K562 (cell line): ENCODE results near the gene LCE3A. TPM values are rescaled to one million over a fixed set of nuclear protein-coding genes. Genes with fewer than 3 reads are reported as not detected.

Source experiments
- AFF1 ChIP-seq, 2 experiments: fragments of 450-650 bp; IDR thresholded peaks; 2 replicates each; pipeline ENCODE4 v1.6.1; 2018; ENCODE audit warnings: mild to moderate bottlenecking in 2 of 2, low read depth in 1 of 2; ENCODE audit not compliant: partially characterized antibody in 2 of 2
- CREBBP ChIP-seq: IDR thresholded peaks from one replicate; pipeline ENCODE4 v1.6.1; 2012; ENCODE audit warnings: low read depth, mild to moderate bottlenecking, control low read depth, inconsistent platforms, low read length
- FOXK1 ChIP-seq: sonication (generic); formaldehyde crosslinking; IDR thresholded peaks from 2 replicates; pipeline ENCODE4 v1.8.0; 2022; ENCODE audit warnings: missing genetic modification reagents, mild to moderate bottlenecking, borderline replicate concordance
- HLTF ChIP-seq: fragments of 450-650 bp; IDR thresholded peaks from 2 replicates; pipeline ENCODE4 v1.6.1; 2016
- KLF13 ChIP-seq: fragments of 450-650 bp; IDR thresholded peaks from 2 replicates; pipeline ENCODE4 v1.6.1; 2016; ENCODE audit warnings: missing genetic modification characterization, low read depth, mild to moderate bottlenecking, missing compliant biosample characterization, moderate library complexity, borderline replicate concordance
- MCM3 ChIP-seq: fragments of 450-650 bp; IDR thresholded peaks from 2 replicates; pipeline ENCODE4 v1.6.1; 2016
- PTBP1 ChIP-seq: fragments of 200-400 bp; formaldehyde crosslinking; IDR thresholded peaks from 2 replicates; pipeline ENCODE4 v1.6.1; 2017; ENCODE audit warnings: low read depth, low read length
- RBM14 ChIP-seq: fragments of 200-400 bp; formaldehyde crosslinking; IDR thresholded peaks from 2 replicates; pipeline ENCODE4 v1.6.1; 2018; ENCODE audit warnings: low read depth, mild to moderate bottlenecking, low read length, moderate library complexity, borderline replicate concordance; ENCODE audit not compliant: insufficient read depth
- ZNF408 ChIP-seq: fragments of 250-450 bp; sonication (Bioruptor Pico); IDR thresholded peaks from 2 replicates; pipeline ENCODE4 v1.4.0; 2020; ENCODE audit warnings: low read depth, mild to moderate bottlenecking, moderate library complexity
- polyA plus RNA-seq, 8 experiments: library from polyadenylated mRNA; depleted of rRNA in 4 of 8; stranded (reverse) in 5 of 8; unstranded in 3 of 8; fragments of >200 nt; fragmentation: Nextera tagmentation in 2 of 8; fragmentation: Illumina TruSeq in 1 of 8; extraction: Ambion mirVana in 2 of 8; extraction: Trizol in 1 of 8; gene quantifications; 2 replicates each; pipeline versions ENCODE4 v1.2.1 to v1.2.3, GENCODE V29; 2011 to 2014; ENCODE audit warnings: inconsistent platforms in 1 of 8, missing spikeins in 1 of 8
- total RNA-seq, 7 experiments: library from RNA; depleted of rRNA in 6 of 7; stranded (reverse); fragments of >200 nt in 6 of 7; fragmentation: Illumina TruSeq in 2 of 7; extraction: Trizol in 2 of 7; gene quantifications; 2 replicates each; pipeline versions ENCODE4 v1.2.1 to v1.2.3, GENCODE V29; 2011 to 2021; ENCODE audit warnings: low replicate concordance in 1 of 7

Gene LCE3A
- total and polyA plus RNA-seq, 9 of the 15 experiments (the other 6 are each of a cell fraction or from before 2014, with no cell fraction given) = not detected

GRCh38 chr1:152613511-152613910 lies 9.4 kb downstream of the LCE3A start, which contains the start of gene LCE3B (continued):
- TF ChIP-seq CREBBP (no peak), RBM14 (no peak), MCM3 (no peak), AFF1 (IDR thresholded peaks at IDR 0.05; ENCODE audit: low read depth in 1 of 2, partially characterized antibody in 2 of 2) (no peak), PTBP1 (no peak), FOXK1 (CRISPR knock-in tag) (no peak), KLF13 (tag) (no peak), ZNF408 (CRISPR knock-in tag) (no peak), HLTF (no peak)
- TF ChIP-seq, all 486 proteins: peak for 0
